GM13976 (cell line): Measurements from ENCODE around the gene CHTOP.

Source experiments
- DNase-seq: peaks from one replicate; pipeline ENCODE4 v3.0.0; 2012; ENCODE audit warnings: low spot score
- CTCF ChIP-seq: IDR thresholded peaks from 2 replicates; pipeline ENCODE4 v1.5.1; 2012; ENCODE audit warnings: borderline replicate concordance, mild to moderate bottlenecking; ENCODE audit not compliant: insufficient read depth; ENCODE audit errors: extremely low read depth, missing control alignments, control extremely low read depth
- in situ Hi-C: fragments of 300-500 bp; cut with MboI; formaldehyde crosslinking; loops from one replicate; pipeline ENCODE4 v1.12.0; 2022; ENCODE audit warnings: low sequenced_read_pairs, mixed read lengths, inconsistent platforms; ENCODE audit not compliant: unreplicated experiment

Gene CHTOP

GRCh38 chr1:153616144-153616916, 17.5 kb upstream of the CHTOP start, which contains the start of gene S100A14:
S100A14 (minus strand) TSS chr1:153616325; CDS start chr1:153615858, 467 bp downstream.
- peak; percentile 47 for DNase-seq
- no peak for TF ChIP-seq CTCF
- in situ Hi-C loops, result no loop called here

- no peak for TF ChIP-seq CTCF
- peak; percentile 18 for DNase-seq
- in situ Hi-C loops, result no loop called here
These were observed 17.0 kb upstream of the CHTOP start for GRCh38 chr1:153616917-153617311.

GRCh38 chr1:153617663-153618062, 16.2 kb upstream of the CHTOP start:
- in situ Hi-C loops, result no loop called here
- peak; percentile 44 for TF ChIP-seq CTCF
- DNase-seq, result peak; percentile 76

GRCh38 chr1:153619171-153619570, 14.7 kb upstream of the CHTOP start:
- TF ChIP-seq CTCF, result no peak
- no peak for DNase-seq
- in situ Hi-C loops, result no loop called here

- TF ChIP-seq CTCF, result no peak
- DNase-seq, result no peak
- in situ Hi-C loops, result no loop called here
These were observed 10.8 kb upstream of the CHTOP start for GRCh38 chr1:153623101-153623500.

- no peak for DNase-seq
- in situ Hi-C loops, result no loop called here
- no peak for TF ChIP-seq CTCF
These were observed 8.8 kb upstream of the CHTOP start for GRCh38 chr1:153624965-153625611.

GRCh38 chr1:153626477-153626903, 7.4 kb upstream of the CHTOP start:
- TF ChIP-seq CTCF, result no peak
- in situ Hi-C loops, result no loop called here
- no peak for DNase-seq
